Measurements from ENCODE around the gene MRPS22. TPM values are rescaled to one million over a fixed set of nuclear protein-coding genes. Genes with fewer than 3 reads are reported as not detected.

The MRPS22 gene
- total RNA-seq, 1 donor from 2014 or later, result 71.7 TPM

DNA sequence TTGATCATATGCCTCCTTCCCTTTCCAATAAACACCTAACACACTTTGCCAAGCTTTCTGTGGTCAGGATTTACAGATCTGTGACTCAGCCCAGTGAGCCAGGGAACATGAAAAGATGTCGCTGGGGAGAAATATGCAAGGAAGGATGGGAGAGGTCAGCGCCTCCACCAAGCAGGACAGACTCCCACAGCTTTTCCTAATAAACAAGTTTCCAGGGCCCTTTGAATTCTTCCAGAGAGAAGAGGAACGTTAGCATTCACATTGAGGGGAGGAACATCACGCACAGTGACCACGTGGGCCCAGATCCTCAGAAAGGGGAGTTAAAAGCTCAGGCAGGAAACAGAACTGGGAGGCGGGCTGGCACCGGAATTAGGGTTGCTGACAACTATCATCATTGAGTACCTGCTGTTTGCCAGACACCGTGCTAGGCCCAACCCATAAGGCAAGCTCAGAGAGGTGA lies 33.3 kb upstream of the MRPS22 start:
- FAIRE-seq (no peak), DNase-seq (ENCODE audit: low spot score in 2 of 2) (no peak)

DNA sequence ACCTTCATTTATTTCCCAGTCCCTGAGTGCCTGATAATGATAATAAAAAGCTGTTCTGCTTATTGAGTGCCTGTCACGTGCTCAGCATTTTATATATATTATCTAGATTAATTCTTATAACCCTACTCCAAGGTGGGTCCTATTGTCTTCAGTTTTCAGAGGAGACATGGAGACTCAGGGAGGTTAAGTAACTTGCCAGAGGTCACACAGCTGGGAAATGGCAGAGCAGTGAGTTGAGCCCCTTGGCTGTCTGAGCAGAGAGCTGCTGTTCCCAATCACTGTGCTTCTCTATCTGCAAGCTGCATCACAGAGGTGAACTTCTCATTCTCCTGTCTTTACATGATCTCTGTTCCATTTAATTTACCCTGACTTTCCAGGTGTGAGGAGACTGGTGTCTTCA lies 32.3 kb upstream of the MRPS22 start:
- no peak for DNase-seq (ENCODE audit: low spot score in 2 of 2)
- FAIRE-seq, result no peak

DNA sequence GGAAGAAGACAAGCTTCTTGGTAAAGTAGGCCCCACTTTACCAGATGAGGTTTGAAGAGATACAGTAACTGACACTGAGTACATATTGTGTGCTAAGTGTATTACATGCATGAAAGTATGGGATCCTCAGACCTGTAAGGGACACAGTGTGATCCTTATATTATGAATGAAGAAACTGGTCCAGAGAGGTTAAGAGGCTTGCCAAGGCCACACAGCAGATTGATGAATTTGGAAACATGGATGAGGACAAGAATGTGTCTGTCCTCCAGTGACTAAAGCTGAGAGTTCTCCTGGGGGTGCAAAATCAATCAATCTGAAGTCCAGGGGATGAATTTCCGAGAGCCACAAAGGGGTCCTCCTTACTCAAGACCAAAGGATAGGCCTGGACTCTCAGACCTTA lies 31.4 kb upstream of the MRPS22 start:
- no peak for FAIRE-seq
- no peak for DNase-seq (ENCODE audit: low spot score in 2 of 2)

DNA sequence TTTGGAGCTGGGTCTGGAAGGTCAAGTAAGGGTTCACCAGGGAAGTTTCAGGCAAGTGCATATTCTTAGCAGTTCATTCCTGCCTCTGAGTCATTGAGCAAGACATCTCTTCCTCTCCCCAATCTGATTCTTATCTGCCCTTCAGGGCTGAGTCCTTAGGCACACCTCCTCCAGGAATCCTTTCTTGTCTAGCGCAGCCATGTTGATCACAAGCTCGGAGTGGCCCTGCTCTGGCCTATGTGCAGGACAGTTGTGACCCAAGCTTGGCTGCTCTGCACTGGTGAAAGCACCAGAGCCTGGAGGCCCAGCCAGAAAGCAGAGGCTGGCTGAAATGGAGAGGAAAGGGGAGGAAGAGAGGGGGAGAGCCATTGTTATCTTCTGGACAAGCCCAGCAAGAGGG lies 30.9 kb upstream of the MRPS22 start:
- FAIRE-seq (no peak), DNase-seq (ENCODE audit: low spot score in 2 of 2) (no peak)

DNA sequence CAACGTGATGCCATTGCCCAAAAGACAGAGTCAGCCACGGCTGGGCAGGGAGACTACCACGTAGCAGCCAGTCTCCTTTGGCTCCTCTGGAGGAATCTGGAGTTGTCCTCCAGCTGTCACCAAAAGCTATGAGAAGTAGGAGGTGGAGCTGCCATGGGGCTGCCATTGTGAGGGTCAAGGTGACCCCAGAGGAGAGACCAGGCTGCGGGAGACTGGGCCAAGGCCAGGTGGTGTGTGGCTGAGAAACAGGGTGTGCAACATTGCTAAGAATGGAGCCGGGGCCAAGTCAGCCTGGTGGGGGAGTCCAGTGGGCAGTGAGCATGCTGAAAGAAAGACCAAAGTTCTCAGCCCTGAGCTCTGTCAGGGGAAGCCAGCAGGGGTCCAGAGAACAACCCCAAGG lies 29.9 kb upstream of the MRPS22 start:
- DNase-seq (ENCODE audit: low spot score in 2 of 2) (no peak), FAIRE-seq (no peak)

DNA sequence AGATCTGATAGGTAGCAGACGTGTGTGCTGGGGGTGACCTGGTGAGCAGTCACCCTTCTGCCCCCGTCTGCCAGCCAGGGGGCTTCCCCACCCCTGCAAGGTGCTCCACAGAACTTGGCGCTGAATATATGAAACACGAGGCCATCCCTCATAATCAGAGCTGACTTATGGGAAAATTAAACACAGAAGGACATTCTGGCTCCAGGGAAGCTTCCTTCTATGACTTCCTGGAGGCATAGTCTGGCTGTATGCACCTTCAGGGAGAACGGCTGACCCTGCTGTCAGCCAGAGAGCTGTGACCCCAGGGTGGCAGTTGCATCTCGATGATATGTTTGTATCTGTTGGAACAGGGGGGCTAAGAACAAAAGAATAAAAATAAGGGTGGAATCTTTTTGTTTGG lies 26.6 kb upstream of the MRPS22 start:
- FAIRE-seq (no peak), DNase-seq (ENCODE audit: low spot score in 2 of 2) (no peak)

DNA sequence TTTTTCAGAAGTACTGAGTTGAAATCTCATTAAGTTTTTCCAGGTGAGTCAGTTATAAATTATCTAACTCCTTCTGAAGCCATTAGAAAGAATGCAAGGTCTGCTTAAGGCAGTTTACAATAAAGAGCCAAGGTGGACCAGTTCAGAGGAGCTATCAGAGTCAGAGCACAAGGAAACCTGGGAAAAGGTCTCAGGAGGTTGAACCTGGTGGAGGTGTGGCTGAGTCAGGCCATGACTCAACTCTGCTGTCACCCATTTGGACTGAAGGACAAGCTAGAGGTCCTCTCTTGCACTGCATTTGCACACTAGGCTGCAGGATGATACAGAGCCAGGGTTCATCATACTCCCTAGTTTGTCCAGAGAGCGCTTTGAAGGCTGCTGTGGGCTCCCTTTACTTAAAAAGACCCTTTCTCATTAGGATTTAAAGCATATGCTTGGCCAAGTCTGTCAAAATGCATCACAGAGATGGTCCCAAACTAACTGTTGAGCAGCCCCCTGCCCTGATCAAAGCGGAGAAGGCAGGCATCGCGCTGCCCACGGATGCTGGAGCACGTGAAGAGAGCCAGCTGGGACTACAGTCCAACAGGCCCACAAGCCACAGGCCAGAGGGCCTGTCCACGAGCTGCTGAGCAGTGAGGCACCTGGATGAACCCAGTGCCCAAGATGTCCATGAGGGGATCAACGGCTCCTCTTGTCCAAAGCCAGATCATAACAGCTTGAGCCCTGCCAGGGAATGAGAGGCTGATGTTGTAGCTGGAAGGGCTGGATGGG lies 26.0 kb upstream of the MRPS22 start:
- FAIRE-seq, result no peak
- no peak for DNase-seq (ENCODE audit: low spot score in 2 of 2)

DNA sequence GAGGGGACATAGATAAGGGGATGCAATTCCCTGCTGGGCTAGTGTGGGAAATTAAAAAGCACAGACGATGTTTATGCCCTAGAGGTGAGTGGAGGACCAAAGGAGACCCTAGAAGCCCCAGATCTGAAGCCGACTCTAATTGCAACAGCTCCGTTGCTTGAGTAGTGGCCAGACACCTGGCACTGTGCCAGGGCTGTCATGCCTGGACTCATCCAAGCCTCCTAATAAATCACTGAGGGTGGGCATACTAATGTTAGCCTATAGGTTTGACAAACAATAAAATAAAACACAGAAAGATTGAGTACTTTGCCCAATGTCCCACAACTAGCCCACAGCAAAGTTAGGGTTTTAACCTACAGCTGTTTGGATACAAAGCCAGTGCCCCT lies 25.4 kb upstream of the MRPS22 start:
- no peak for DNase-seq (ENCODE audit: low spot score in 2 of 2)
- no peak for FAIRE-seq

DNA sequence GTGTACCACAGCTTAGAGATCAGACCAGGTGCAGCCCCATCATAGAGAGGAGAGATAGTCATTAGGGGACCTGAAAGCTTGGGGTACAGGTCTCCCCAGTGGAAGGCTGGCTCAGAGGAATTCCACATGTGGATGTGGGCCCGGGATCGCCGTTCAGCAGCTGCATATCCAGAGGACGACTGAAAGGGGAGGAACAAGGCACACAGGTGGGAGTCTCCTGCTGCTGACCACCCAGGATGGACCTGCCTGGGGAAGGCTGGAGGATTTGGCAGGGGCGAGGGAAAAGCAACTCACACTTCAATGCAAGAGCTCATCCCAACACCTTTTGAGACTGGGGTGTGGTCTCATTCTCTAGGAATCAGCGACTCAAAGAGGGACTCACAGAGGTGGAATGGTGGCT lies 25.0 kb upstream of the MRPS22 start:
- FAIRE-seq (no peak), DNase-seq (ENCODE audit: low spot score in 2 of 2) (no peak)

DNA sequence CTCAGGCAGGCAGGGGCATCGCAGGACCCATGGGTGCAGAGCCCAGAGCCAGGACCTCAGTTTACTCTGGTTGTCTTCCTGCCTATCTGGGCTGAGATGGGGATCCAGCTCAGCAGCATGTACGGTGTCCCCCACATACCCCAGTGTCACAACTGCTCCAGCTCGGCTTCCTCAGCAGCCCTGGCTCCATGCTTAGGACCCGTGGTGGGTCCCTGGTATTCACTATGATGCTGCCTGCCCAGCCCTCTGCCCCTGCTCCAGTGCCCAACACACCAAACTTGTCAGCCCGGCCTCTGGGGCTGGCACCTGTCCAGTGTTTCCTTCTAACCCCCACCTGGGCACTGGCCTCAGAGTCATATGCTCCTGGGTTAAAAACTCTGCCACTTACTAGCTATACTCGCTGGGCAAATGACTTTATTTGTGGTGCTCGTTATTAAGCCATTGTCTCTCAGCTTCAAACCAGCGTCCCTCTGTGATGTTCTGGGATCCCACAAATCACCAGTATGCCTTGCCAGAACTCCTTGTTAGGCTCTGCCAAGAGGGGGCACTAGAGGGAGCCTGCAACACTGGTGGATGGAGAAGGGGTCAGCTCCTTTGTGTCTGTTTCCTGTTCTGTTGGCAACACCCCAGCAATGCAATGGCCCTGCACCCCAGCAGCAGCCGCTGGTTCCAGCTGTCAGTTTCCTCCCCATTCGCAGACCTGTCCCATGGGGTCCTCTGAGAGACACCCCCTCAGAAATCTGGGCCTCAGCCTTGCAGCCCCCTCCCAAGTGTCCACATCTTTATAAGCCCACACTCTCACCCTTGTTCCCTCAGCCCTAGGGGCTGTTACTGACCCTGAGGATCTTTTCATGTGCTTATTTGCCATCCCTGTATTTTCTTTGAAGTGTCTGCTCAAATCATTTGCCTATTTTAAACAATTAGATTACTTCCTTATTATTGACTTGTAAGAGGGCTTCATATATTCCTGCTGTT lies 24.1 kb upstream of the MRPS22 start:
- DNase-seq (ENCODE audit: low spot score in 2 of 2), result no peak
- FAIRE-seq, result no peak

DNA sequence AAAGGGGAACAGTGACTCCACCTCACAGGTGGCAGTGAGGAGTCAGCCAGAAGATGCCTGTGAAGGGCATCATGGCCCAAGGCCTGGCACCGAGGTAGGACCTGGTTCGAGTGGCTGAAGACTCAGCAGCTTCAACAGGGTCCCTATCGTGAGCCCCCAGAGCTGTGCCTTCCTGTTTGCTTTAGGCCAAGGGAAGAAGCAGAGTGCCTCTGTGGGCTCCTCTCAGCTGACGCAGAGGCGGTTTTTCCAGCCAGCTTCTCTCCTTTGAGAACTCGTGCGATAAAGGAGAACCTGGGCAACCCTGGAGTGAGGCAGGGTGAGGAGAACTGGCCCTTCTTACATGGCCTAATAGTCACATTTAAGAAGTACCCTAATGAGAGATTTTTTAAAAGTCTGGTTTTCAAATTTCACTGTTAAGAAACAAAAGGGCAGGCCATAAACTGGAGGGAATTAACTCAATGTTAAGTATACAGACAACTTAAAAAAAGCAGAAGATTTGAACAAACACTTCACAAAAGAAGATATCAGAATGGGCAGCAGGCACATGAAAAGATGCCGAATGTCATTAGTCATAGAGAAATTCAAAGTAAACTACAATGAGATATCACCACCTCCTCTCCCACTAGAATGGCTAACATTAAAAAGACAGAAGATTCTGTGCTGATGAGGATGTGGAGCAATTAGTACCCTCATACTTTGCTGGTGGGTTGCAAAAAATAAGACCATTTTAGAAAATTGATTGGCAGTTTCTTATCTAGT lies 23.1 kb upstream of the MRPS22 start:
- no peak for FAIRE-seq

DNA sequence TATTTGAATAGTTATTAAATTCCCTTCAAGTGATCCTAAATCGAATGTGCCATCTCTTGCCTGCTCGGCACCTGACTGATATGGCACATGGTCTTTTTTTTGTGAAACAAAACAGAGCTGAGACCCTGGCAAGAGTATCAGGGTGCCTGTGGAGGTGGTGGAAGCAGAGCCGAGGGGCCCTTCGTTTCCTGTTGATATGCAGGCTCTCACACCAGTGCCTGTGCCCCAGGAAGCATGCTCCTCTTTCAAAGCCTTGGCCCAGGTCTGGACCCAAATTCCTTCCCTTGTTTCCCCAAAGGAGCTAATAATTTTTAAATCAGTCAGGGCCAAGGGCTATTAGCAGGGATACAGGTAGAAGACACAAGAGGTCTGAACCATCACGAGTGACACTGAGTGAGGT lies 21.5 kb upstream of the MRPS22 start:
- FAIRE-seq (no peak), DNase-seq (ENCODE audit: low spot score in 2 of 2) (no peak)

More for the DNA sequence above, 23.1 kb upstream of the MRPS22 start:
- no peak for DNase-seq (ENCODE audit: low spot score in 2 of 2)

DNA sequence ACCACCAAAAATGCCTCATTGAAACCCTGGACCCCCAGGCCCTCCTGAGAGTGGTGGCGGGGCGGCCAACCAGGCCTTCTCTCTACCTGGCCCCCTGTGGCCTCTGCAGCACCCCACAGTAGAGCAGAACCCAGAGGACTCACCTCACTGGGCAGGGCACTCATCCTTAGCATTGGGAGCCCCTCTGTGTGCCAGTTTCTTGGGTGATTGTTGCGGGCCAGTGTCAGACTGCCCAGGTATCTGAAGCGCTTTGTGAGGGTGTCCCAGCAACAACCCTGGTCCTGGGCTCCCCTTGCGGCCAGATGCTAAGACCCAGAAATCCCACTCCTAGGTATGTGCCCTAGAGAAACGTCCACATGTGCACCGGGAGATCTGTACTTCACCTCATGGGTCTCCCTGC lies 20.7 kb upstream of the MRPS22 start:
- FAIRE-seq, result no peak
- no peak for DNase-seq (ENCODE audit: low spot score in 2 of 2)

DNA sequence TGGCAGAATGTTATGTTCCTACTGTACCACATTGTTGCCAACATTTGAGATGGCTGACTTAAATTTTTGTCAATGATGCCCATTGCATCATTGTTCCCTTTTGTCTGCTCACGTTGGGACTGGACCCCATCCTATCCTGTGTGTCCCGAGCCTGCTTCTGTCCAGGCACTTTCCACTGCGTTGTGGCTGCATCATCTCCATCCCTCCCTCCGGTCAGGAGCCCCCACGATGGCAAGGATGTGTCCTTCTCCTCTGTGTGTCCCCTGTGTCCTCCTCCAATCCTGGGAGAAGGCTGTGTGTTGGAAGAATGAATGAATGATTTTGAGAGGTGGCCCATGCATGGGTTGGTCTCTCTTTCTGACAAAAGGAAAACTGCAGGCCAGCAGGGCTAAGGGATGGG lies 19.4 kb upstream of the MRPS22 start:
- FAIRE-seq, result no peak
- no peak for DNase-seq (ENCODE audit: low spot score in 2 of 2)

DNA sequence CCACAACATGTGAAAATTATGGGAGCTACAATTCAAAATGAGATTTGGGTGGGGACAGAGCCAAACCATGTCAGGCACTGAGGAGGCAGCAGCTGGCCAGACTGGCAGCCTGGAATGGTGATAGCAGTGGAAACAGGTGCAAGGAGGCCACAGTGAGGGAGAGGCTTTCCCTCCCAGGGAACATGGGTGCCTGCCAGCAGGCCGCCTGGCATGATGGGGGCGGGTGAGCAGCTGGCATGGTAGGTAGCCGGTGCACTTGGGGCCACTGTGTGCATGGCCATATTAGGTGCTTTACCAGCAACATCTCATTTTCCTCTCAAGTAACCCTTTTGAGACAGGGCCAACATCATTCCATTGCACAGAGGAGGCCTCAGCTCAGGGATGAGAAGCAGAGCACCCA lies 18.3 kb upstream of the MRPS22 start:
- DNase-seq (ENCODE audit: low spot score in 2 of 2) (no peak), FAIRE-seq (no peak)

DNA sequence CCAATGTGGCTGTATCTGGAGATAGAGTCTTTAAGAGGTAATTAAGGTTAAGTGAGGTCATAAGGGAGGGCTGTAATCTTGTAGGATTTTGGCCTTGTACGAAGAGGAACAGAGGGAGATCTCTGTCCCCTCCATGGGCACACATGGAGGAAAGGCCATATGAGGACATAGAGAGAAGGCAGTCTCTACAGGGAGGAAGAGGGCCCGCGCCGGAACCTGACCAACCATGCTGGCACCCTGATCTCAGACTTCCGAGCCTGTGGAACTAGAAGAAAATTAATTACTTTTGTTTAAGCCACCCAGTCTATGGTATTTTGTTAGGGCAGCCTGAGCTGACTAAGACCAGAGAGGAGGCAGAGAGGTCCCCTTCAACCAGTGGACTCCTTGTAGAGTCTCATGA lies 17.7 kb upstream of the MRPS22 start:
- no peak for FAIRE-seq
- no peak for DNase-seq (ENCODE audit: low spot score in 2 of 2)

DNA sequence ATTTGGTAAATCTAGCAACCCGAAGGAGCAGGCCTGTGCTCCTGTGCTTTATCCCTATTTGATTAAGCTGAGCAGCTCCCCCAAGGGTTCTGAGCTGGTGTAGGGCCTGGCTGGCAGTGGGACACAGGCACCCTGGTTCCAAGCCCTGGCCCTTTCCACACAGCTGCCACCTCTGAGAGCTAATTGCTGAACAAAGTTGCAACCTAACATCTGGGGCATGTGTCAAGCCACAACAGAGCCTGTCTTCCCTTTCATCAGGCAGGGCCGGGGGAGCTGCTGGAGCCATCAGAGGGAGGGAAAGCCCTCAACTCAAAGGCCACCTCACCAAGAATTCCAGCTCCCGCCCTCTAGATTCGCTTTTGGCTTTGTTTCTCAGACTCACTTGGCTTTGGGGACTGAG lies 17.1 kb upstream of the MRPS22 start:
- DNase-seq (ENCODE audit: low spot score in 2 of 2) (no peak), FAIRE-seq (no peak)

DNA sequence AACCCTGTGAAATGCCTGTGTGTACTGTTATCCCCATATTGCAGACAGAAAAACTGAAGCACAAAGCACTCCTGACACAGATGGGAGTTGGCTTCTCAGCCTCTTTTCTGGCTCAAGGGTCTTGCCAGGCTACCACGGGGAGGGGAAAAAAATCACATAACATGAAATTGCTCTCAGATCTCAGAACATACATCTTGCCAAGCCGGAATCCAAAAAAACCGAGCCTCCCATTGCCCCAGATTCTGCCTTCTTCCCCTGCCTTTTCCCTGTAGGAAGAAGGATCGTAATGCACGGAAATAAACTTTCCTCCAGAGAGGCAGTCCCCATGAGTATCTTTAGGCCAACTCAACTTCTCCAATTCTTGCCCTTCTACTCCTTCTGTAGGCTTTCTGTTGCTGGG lies 16.6 kb upstream of the MRPS22 start:
- DNase-seq (ENCODE audit: low spot score in 2 of 2) (no peak), FAIRE-seq (no peak)

DNA sequence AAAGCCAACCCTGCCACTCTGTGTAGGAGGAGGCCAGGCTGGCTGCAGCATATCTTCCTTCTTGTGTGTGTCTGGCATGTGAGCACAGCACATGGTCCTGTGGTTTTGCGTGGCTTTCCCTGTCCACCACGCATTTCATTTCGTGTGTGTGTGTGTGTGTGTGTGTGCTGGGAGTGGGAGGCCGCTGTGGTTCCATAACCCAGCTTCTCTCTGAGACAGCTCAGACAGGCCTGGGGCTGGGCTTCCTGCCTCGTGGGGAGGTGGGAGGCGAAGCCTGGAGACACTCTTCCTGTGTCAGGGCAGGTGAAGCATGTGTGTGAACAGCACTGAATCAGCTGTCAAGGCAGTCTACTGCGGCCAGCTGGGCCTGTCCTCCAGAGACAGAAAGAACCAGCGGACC lies 16.0 kb upstream of the MRPS22 start:
- DNase-seq (ENCODE audit: low spot score in 2 of 2) (no peak), FAIRE-seq (no peak)

DNA sequence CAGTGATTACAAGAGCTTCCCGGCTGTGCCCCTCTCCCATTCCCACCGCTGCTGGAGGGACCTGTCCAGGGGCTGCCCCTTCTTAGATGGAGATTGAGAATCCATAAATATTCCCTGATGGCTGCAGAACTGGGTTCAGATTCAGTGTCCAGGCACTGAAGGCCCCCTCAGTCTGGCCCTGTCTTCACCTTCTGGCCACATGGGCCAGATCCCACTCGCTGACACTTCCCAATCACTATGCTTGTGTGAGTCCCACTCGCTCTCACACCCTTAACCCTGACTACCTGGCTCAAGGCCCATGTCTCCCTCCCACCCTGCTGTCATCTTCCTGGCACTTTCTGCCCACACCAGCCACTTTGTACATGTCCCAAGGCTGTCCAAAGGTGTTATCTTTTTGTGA lies 15.5 kb upstream of the MRPS22 start:
- DNase-seq (ENCODE audit: low spot score in 2 of 2), result no peak
- FAIRE-seq, result no peak

DNA sequence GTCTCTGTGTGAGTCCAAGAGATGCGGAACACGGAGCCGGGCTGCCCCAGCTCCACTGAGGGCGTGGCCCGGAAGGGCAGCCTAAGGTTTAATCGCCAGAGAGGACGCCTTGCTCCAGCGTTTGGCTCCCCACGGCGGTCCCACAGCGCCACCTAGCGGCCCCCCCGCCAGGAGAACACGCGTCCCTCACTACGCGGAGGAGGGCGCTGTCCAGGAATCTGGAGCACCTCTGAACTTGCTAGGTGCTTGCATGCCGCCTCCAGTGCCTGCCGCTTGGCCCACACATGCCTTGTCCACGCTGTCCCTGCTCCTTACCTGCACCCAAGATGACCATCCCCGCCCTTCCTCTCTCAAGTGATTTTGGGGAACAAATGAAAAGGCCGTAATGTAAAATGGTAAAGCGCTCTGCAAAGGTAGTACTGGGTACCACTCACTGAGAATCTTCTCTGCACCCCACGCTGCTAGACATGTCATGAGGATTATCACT lies 14.4 kb upstream of the MRPS22 start:
- FAIRE-seq (no peak), DNase-seq (ENCODE audit: low spot score in 2 of 2) (peak; percentile 54 to 85)

Data from frontal cortex (tissue), 4 donors.